ENCODE measurements around the gene ASXL1. TPM values are rescaled to one million over a fixed set of nuclear protein-coding genes. Genes with fewer than 3 reads are reported as not detected.

The ASXL1 gene
- total and polyA plus RNA-seq, 8 donors = 9.0 to 185 (median 61.7) TPM

- no peaks in the 10 kb centered on the region for H3K36me3 ChIP-seq
- H3K27ac ChIP-seq = peak overlapping the region in 2 of 5 donors; percentile 23 to 34
- H3K4me3 ChIP-seq = no peak overlapping the region
- H3K9me3 ChIP-seq = no peaks in the 10 kb centered on the region
- DNase-seq = peak in 1 of 2 donors; percentile 47
- WGBS, 5 donors = 16 to 34% (median 28%) methylated on average over 6 to 7 of the region's 7 CpGs
- TF ChIP-seq POLR2A (IDR thresholded peaks at IDR 0.05) (no peak), EP300 (IDR thresholded peaks at IDR 0.05) (no peak), POLR2AphosphoS5 (IDR thresholded peaks at IDR 0.05) (no peak), CTCF (IDR thresholded peaks at IDR 0.05) (no peak)
- H3K27me3 ChIP-seq = no peaks in the 10 kb centered on the region
- intact Hi-C loops (cut with DNase I; ENCODE audit: low total_unique reads) = no loop called here
- H3K4me1 ChIP-seq = peaks cover 0 to 31% (median 10%) of the 10 kb centered on the region in 4 donors
These were observed 13.2 kb upstream of the ASXL1 start for GRCh38 chr20:32344835-32345506.

DNA sequence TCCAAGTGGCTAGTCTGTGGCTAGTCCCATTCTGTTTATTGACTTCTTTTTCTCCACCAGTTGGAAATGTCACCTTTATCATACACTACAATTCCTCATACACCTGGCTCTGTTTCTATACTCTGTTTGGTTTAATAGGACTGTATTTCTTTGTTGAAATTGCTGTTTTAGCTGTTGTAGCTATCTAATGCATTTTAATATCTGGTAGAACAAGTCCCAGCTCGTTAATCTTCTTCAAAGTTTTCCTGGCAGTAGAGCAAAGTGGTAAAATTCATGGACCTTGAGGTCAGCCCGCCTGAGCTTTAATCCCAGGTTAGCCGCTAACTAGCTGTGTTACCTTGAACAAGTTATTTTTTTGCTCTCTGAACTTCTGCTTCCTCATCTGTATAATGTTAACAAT lies 9.9 kb upstream of the ASXL1 start:
- no peaks in the 10 kb centered on the region for H3K27me3 ChIP-seq
- H3K27ac ChIP-seq = no peak overlapping the region
- WGBS, 5 donors = 34 to 70% (median 39%) methylated on average over 3 of the region's 3 CpGs
- no peak for DNase-seq
- no peaks in the 10 kb centered on the region for H3K36me3 ChIP-seq
- no peak overlapping the region for H3K4me3 ChIP-seq
- intact Hi-C loops (cut with DNase I; ENCODE audit: low total_unique reads) = no loop called here
- TF ChIP-seq POLR2A (IDR thresholded peaks at IDR 0.05) (no peak), EP300 (IDR thresholded peaks at IDR 0.05) (no peak), POLR2AphosphoS5 (IDR thresholded peaks at IDR 0.05) (no peak), CTCF (IDR thresholded peaks at IDR 0.05) (no peak)
- peaks cover 0 to 24% (median 10%) of the 10 kb centered on the region in 4 donors for H3K4me1 ChIP-seq
- H3K9me3 ChIP-seq = no peaks in the 10 kb centered on the region

DNA sequence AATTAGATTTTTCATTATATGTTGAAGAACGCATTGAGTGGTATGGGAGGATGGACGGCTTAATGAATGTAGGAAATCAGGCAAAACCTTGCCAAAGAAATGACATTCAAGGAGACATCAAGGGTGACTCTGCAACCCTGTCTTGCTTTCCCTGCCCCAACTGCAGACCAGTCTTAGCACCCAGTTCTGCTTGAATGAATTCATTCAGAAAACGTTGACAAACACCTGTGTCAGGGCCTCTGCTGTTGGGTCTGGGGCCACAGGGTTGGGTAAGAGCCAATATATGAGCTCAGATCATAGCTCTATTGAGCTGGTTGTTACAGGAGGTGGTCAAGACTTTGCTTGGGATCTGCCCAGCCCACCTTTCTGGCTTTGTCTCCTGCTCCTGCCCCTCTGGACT lies 7.7 kb upstream of the ASXL1 start:
- DNase-seq = no peak

DNA sequence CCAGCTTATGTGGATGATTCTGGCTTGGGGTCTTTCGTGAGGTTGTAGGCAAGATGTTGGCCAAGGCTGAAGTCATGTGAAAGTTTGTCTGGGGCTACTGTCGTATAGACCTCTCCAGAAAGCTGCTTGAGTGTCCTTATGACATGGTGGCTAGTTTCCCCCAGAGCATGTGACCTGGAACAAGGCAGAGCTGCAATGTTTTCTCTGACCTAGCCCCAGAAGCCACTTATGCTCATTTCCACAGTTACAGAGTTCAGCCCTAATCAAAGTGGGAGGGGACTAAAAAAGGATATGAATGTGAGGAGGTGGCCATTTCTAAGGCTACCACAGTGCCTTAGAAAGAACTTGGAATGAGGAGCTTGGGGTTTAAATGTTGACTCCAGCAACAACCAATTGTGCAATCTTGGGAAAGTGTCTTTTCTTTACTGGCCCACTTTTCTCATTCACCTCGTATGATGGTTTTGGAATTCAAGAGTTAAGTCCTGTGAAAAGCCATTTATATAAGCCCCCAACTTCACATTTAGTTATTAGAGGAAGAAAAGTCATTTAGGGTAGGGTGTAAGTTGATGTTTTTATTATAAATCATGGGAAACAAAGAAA lies 5.9 kb upstream of the ASXL1 start:
- no peaks in the 10 kb centered on the region for H3K36me3 ChIP-seq
- DNase-seq = no peak
- intact Hi-C loops (cut with DNase I; ENCODE audit: low total_unique reads) = no loop called here
- no peak overlapping the region for H3K4me3 ChIP-seq
- no peaks in the 10 kb centered on the region for H3K9me3 ChIP-seq
- no peaks in the 10 kb centered on the region for H3K27me3 ChIP-seq
- TF ChIP-seq POLR2AphosphoS5 (IDR thresholded peaks at IDR 0.05) = no peak
- no peak for TF ChIP-seq EP300 (IDR thresholded peaks at IDR 0.05)
- TF ChIP-seq POLR2A (IDR thresholded peaks at IDR 0.05) = no peak
- no peak for TF ChIP-seq CTCF (IDR thresholded peaks at IDR 0.05)
- no peak overlapping the region for H3K27ac ChIP-seq
- 89 to 93% (median 92%) methylated on average over 3 of the region's 3 CpGs for WGBS, 5 donors
- peaks cover 5 to 14% (median 13%) of the 10 kb centered on the region in 4 donors for H3K4me1 ChIP-seq

More for the DNA sequence above, 7.7 kb upstream of the ASXL1 start:
- Histone ChIP-seq H3K9me3 (no peaks in the 10 kb centered on the region), H3K27me3 (no peaks in the 10 kb centered on the region), H3K4me1 (peaks cover 0 to 4% (median under 1%) of the 10 kb centered on the region in 4 donors), H3K36me3 (no peaks in the 10 kb centered on the region), H3K4me3 (no peak overlapping the region), H3K27ac (no peak overlapping the region)
- intact Hi-C loops (cut with DNase I; ENCODE audit: low total_unique reads) = no loop called here
- no peak for TF ChIP-seq POLR2AphosphoS5 (IDR thresholded peaks at IDR 0.05)
- no peak for TF ChIP-seq EP300 (IDR thresholded peaks at IDR 0.05)
- no peak for TF ChIP-seq CTCF (IDR thresholded peaks at IDR 0.05)
- TF ChIP-seq POLR2A (IDR thresholded peaks at IDR 0.05) = no peak
- WGBS, 5 donors = 84 to 89% (median 85%) methylated on average over 3 of the region's 3 CpGs

All from stomach (tissue), 9 donors.